Colon (tissue), 2 donors: Measurements from ENCODE around the gene STXBP6.
"Not testable (repeated sequence)": the region's sequence is repeated elsewhere in the genome, so short reads cannot be mapped to it uniquely, and the experiment has no call there.

Experiments used
- FAIRE-seq: peaks from 2 replicates; lab custom pipeline; 2012; peaks lifted over from hg19 to GRCh38; lab: Jason Lieb, UNC
- donor health status: control.
- donor health status: control.

The STXBP6 gene

DNA sequence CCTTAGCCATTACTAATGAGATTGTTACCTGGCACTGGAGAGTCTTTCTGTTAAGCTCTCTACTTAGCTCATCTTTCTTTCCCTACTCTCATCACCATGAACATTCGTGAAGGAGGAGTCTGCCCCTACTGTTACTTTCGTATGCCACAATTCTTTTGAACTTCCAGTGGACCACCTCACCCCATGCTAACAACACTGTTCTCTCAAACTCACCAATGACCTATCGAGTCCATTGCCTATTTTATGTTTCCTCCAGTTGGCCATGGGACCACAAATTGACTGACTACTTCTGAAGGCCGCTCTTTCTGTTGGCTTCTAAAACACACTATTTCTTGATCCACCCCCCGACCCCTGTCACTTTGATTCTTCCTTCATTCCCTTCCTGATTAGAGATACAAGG, 223.6 kb downstream of the STXBP6 start:
- FAIRE-seq, result no peak

DNA sequence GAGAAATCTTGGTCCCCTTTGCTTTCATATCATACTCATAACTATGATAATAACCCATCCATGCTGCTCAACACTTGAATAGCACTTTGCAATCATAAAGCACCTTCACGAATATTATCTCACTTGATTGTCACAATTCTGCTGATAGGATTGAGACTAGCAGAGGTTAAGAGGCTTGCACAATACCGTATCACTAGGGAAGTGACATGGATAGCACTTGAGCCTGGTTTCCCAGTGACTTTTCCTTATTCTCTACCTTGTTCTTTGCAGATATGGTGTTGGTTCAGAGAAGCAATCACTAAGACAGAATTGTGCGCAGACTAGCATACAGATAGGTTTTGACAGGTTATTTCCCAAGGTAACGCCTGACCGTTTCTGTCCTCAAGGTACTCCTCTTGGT, 229.3 kb downstream of the STXBP6 start:
- FAIRE-seq, result no peak

DNA sequence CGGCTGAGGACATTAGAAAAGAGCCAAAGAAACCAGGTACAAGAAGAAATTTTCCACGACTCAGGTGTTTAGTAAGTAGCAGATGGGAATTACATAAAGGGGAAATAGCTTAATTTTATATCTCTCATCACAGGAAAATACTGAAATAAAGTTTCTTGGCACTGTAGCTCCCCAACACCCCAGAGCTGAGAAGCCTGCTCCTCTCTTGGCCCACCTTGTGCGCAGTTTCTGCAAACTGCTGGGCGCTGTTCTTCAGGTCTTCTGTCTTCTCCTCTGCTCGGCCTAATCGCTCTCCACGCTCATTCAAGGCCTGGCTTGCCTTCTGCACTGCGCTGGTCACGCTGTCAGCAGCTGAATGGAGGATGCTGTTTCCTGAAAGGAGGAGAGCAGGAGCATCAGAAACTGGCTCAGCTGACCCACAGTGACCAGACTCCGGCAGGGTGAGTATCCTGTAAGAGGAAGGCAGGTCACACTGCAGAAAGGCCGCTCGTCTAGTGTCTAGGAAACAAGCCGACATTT, 231.1 kb downstream of the STXBP6 start:
- no peak for FAIRE-seq

DNA sequence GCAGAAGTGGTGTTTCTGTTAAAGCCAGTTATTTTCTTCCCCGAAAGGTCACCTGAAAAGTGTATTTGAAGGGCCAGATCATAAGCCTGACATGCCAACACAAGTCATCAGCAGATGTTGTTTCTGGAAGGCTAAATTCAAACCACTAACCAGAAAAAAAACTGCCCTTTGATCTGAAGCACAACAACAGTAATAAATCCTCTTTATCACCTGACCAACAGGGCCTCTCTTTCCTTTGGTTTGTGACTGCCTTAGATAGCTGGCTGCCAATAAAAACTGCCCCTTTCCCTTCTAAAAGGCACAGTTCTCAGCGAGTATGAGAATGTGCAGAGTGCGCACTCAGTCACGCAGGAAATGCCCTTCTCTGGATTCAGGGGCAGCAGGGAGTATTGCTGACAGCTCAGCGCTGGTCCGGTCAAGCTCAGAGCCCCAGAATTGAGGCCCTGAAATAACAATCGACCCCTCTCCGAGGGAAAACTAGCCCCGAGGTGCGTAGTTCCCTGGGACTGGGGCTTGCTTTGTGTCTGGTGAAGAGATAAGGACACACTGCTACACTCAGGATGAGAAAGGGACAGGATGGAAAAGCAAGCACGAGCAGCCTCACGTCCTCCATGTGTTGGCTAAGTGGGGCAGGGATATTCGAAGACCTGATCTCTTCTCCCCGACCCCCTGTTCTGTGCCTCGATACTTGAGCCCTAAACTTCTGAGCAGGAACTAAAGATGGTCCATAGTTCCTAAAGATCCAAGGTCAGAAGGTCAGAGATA, 231.7 kb downstream of the STXBP6 start:
- no peak for FAIRE-seq

DNA sequence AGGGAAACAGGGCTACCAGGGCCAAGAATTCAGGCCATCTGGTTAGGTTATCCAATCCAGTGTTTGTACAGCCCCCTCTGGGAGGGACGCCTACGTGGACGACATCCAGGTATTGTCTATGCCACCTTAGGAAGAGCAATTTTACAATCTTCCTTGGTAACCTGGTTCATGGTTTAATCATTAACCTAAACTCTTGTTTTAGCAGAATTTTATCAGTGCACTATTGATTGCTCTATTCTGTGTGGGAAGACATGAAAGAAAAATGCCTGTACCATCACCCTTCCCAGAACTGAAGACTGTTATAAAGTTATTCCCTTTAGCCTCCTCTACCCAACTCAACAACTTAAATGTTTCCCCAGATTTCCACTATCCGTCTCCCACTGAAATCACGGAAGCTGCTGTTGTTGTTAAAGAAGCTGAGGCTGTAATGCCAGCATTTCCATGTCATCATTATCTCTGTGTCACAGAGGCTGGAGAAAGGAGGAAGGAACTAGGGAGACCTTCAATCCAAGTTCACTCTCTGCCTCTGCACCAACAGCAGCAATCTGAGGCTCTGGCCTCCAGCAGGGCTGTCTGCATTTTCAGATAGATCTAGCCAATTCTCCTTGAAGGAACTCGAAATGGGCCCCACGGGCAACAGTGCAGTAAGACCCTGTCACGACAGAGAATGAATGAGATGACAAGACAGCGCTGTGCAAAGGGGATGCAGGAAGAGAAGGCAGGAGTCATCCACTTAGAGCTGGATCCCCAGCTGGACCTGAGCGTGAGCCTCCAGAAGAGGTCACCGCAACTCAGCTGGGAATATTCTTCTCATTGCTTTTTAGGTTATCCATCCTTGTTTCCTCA, 232.5 kb downstream of the STXBP6 start:
- no peak for FAIRE-seq

DNA sequence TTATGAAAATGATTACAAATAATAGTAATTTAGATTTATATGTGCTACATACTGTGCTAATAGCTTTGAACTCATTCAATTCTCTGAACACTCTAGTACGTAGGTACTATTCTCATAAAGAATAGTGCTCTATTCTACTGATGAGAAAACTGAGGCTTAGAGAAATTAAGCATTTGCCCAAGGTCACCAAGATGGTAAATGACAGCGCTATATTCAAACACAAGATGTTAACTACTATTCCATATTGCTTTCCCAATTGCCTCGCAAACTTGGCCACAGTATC, 233.1 kb downstream of the STXBP6 start:
- FAIRE-seq, result peak; percentile 24

DNA sequence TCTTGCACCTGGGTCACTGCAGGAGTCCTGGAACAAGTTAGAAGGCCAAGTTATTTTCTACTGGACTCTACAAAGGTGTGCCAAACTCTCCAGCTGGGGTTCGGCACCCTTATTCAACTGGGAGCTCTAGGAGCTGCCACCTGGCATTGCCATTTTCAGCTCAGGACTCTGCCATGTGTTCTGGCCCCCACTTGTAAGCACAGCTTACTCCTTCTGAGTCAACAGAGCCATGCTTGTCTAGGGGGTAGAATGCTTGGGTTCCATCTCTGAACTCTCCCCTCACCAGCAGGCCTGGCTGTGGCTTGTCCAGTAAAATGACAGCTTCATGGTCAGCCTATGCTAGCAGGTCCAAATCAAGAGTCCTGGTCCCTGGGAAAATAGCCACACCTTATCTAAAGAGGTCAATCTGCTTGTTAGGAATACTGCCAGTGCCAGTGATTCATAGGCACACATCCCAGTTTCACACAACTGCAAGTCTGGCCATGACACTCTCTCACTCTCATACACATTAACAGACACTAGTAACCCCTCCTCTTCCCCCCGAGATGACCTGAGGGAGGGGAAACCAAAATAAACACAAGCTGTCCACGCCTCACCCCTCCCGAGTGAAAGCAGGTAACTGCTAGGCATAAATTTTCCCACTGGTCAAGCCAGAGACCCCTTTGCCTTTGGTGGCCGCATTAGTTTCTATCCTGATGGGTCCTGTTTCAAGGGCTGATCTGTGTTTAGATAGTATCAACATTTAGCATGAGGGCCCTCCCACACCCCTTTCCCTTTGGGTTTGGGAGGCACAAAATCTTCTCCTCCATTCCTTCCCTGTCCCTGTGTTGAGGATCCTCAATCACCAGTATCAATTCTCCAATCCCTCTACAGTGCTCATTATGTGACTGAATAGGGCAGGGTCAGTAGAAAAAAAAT, 233.7 kb downstream of the STXBP6 start:
- FAIRE-seq, result no peak

DNA sequence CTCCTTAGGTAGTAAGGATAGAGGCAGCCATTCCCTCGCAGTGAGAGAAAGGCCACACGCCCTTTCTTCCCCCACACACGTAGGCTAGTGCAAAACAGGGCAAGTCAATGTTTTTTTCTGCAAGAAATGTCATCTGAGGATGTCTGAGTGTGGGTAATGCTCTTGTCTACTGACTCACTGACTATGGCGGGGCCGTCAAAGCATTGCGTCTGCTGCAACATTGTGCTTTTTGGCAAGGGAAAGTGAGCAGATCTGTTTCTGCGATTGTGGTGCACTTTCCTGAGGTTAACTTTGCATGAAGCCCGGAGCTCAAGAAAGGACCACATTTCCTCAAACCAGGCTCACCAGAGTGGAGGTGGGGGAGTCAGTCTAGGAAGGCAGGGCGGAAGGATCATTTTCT, 234.4 kb downstream of the STXBP6 start:
- no peak for FAIRE-seq

DNA sequence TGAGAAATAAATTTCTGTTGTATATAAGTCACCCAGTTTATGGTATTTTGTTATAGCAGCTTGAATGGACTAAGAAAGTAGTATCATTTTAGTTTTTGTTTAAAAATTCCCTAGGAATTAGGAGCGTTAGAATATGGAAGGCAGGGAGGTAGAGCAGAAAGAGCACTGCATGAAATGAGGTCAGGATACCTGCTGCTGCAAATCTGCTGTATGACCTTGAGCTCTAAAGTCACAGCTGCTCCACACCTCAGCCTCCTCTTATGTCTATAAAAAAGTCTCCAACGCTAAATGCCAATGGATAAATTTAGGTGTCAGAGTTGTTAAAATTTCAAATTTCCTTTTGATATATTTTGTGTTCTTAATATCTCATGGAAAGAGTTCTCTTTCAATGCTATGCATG, 235.0 kb downstream of the STXBP6 start:
- no peak for FAIRE-seq

DNA sequence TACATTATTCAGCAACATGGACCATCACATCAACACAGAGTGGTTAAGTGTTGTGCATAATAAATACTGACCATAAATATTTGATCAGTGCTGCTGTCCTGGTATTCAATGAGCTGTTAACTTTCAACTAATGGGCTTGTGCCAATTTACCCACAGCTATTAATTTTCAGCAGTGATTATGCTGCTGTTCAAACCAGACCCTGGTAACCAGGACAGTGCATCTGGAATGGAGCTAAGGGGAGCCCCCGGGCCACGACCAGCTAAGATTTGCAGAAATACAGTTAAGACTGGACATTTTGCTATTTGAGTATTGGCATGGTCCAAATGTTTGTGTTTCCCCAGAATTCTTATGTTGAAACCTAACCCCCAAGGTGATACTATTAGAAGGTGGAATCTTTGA, 235.6 kb downstream of the STXBP6 start:
- no peak for FAIRE-seq

DNA sequence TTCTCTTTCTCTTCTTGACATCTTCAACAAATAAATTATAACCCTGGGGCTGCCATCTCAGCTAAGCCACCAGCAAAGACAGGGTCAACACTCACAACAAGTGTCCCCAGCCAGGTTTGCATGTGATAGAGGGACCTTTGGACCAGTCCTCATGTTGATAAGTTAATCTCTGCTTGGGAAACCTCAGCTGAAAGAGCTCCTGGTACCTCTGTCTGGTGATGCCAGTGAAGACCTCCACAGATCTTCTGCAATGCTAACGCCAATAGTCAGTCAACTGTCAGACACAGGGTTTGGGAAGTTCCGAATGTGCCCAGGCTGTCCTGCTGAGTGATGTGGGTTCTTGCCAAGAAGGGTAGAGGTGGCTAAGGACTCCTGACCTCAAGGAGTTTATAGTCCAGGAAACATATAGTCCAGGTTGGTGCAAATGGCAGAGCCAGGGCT, 236.1 kb downstream of the STXBP6 start:
- no peak for FAIRE-seq

DNA sequence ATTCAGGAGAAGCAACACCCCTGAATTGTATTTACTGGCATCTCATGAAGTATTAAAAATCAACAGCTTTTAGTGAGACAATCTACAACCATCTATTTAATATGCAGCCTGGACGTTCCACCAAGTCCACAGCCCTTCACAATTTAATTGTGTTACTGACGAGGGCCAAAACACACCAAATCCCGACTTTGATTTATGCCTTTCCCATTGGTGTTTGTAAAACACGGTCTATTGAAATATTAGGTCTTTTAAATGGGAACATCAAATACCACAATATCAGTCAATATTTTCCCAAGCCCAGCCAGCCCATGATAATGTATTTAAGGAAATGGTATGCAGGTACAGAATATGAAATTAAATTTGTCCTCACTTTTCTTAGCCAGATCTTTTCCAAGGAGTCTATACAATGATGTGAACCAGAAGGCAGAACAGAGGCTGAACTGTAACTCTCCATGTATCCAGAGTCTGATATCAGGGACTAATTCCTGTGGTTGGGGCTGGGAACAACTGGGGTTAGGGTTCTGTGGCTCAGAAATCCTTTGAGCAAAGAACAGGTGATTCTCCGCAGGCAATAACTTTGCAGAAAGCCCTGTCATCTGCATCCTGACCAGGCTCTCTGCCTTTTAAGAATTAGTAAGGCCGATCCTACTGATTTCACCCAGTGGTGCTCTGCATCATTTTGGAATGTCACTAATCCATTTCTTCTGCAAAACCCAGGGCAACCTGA, 236.7 kb downstream of the STXBP6 start:
- no peak for FAIRE-seq

DNA sequence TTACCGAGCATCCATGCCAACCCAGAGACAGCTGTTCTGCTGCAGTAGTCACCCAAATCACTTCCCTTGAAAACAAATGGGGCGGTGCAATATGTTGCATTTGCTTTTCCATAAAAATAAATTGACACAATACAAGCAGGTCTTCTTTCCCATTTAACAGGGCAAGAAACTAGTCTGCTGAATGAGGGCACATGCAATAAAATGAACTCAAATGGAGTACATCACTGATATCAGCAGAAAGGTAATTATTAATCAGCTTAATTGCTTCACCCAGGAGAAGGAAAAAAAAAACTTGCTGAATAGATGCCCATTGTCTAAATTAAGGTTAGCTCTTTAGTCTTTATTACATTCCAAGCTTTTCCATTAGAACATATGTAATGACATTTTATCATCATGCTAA, 240.8 kb downstream of the STXBP6 start:
- FAIRE-seq, result no peak

DNA sequence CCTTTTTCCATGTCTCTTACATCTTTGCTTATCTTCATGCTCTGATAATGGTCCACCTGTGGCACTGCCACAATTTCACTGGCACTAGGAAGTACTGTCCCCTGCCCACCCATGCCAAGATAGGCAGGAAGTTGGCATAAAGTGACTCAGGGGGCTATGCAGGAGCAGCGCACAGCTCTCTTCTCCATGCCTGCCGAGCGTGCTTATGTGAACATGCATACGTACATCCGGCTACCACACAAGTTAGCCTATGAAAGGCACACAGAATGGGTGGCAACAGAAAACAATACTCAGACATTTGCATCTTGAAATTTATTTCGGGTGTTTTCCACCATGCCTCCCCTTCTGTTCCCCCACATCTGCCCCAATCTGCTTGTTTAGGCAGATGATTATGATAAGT, 241.5 kb downstream of the STXBP6 start:
- no peak for FAIRE-seq

DNA sequence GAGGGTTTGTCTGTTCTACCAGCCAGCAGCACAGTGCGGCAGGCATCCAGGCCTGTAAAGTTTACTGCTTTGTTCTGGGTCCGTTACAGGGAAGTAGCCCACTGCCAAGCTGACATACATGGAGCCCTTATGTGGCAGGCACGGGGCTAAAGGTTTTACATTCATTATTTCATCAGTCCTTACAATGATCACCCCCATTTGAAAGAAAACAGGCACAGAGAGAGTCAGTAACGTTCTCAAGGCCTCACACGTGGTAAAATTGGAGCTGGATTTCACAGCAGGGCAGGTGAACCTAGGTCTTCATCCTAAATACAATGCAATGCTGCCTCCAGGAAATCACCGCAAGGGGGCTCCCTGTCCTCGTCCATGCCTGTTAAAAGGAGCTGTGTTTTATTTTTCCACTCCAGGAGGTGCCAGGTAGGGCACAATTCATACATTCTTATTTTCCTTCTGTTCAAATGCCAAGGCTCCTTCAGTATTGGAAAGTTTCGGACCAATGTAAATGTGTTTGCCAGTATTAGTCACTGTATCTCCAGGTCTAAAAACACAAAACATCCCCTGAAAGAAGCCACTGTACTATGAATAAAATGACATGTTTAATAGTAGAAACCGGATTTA, 243.8 kb downstream of the STXBP6 start:
- FAIRE-seq, result no peak

DNA sequence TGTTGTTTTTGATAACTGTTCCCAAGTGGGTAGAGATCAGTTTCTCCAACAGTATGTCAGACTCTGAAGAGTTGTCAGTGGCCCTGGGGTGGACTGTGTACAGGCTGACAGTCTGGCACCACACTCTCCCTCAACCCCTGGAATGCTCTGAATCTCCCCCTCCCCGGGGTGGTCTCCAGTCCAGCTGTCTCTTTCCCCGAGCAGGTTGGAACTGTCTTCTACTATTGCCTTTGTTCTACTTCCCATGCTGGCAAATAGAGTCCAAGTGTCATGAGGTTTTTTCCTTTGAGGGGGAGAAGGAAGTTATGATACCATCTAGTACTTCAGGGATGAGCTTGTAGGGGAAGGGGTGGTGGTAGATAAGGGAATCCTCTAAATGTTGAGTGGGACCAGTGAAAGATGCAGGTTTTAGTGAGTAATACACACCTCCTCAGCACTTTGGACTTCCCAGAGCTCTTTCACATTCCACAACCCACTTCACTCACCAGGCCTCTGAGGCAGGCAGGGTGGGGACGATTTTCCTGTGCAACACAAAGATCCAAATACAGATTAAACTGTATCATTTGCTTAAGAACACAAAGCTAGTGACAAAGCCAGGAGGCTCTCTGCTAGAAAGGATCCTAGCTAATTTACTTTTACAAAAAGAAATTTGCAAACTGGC, 245.3 kb downstream of the STXBP6 start:
- FAIRE-seq, result no peak

DNA sequence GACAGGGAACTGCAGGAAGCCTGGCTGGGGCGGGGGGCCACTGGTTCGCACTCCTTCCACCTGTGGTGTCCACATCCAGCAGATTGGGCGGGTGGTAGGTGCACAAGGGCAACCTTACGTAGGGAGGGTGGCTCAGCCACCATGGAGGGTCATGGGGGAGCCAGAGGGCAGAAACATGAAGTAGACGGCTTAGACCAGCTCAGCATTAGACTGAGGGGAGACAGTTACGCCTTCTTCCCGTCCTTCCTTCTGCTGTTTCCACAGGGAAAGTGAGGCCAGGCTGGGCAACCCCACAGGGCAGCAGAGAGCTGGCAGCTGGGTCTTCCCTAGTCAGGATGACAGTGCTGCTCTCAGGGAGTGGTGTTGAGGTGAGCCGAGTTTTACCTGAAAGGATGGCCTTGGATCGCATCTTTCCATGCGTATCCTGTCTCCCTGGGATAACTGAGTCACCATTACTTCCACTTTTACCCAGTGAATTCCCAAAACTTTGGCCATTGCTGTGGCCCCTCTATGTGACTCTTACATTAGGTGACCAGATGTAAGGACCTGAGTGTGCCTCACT, 245.9 kb downstream of the STXBP6 start:
- no peak for FAIRE-seq

DNA sequence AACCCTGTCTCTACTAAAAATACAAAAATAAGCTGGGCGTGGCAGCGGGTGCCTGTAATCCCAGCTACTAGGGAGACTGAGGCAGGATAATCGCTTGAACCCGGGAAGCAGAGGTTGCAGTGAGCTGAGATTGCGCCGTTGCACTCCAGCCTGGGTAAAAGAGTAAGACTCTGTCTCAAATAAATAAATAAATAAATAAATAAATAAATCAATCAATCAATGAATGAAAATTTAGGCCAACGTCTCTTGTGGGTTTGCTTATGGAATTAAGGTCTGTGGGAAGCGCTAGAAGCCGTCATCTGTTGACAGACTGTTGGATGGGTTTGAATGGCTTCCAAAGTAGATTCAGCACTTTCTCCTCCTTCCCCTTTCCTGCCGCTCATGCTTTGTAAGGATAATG, 246.5 kb downstream of the STXBP6 start:
- not testable (repeated sequence) for FAIRE-seq

DNA sequence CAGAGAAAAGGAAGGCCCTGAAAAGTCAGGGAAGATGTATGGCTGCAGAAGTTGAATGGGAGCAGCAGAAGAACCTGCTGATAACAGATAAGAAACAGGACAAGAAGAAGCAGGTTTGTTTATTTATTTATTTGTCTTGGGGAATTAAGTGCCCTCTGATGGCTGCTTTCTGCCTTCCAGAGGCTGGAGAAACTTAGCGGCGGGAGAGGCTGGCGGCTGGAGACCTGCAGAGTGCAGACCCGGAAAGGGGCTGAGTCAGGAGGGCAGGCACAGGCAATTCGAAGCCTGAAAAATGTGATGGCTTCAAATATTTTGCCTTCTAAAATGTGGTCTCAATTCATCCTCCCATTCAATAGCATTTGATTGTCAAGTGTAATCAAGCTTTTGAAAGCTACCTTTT, 247.7 kb downstream of the STXBP6 start:
- no peak for FAIRE-seq

DNA sequence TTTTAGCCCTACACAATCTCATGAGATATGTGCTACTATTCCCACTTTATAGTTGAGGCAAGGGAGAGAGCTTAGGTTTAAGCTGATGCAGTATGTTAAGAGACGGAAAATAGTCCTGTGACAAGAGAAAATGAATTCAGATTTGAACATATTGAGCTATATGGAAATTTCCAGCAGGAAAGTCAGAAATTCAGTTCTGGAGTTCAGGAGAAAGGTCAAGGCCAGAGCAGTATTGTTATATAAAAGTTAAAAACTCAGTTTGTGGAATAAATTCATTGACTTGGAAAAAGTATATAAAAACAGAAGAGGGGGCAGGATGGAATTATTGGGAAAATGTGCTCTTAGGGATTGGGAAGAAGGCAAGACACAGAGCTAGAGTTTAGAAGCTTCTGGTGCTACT, 248.9 kb downstream of the STXBP6 start:
- FAIRE-seq, result no peak
